ENCODE data around the gene ZBTB46.

ZBTB46 gene

DNA sequence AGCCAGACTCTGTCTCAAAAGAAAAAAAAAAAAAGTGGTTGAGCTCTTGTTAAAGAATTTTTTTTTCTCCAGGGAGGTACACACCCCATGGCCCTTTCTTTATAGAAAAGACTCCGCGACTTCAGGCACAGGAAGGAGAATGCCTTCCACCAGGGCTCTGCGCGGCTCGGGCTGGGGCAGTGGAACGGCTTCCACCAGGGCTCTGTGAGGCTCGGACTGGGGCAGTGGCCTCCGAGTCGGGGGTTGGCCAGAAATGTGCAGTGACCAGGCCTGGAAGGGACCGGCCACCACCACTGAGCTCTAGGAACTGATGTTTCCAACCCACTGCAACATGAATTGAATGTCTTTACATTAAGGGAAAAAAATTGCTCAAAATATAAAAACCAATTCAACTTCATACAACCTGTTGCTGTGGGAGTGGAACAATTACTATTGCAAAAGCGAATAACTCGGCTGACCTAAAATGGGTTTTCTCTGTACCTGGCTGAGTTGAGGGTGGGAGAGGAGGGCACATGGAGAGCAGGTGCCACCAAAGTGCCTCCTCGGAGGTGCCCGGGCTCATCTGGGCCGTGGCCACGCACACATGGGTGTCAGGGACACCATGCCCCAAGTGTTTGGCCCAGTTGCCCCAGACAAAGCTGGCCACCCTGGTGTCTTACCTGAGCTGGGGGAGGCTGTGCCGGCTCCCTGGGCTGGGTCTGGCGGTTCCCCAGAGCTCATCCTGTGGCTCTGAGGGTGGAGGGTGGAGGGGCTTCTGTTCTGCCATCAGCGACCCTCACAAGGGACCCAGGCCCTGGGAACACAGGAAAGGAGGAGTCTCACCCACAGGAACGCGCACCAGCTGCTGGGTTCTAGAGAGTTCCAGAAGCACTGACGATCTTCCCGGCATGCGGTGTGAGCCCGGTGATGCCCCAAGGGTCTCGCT is 62.2 kb downstream of the ZBTB46 start:
- no peaks in the 10 kb centered on the region for H3K36me3 ChIP-seq (replicated peaks; ENCODE audit: low read depth, low read length)
- no peak overlapping the region for H3K27ac ChIP-seq (ENCODE audit: low read length)
- no peak overlapping the region for H2AFZ ChIP-seq (ENCODE audit: low read depth, low read length)
- no peak for TF ChIP-seq EZH2phosphoT487 (IDR thresholded peaks at IDR 0.05; ENCODE audit: low read depth)
- TF ChIP-seq, protein P1, sequence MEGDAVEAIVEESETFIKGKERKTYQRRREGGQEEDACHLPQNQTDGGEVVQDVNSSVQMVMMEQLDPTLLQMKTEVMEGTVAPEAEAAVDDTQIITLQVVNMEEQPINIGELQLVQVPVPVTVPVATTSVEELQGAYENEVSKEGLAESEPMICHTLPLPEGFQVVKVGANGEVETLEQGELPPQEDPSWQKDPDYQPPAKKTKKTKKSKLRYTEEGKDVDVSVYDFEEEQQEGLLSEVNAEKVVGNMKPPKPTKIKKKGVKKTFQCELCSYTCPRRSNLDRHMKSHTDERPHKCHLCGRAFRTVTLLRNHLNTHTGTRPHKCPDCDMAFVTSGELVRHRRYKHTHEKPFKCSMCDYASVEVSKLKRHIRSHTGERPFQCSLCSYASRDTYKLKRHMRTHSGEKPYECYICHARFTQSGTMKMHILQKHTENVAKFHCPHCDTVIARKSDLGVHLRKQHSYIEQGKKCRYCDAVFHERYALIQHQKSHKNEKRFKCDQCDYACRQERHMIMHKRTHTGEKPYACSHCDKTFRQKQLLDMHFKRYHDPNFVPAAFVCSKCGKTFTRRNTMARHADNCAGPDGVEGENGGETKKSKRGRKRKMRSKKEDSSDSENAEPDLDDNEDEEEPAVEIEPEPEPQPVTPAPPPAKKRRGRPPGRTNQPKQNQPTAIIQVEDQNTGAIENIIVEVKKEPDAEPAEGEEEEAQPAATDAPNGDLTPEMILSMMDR (IDR thresholded peaks at IDR 0.05; ENCODE audit: low read depth, low read length): no peak
- no peak overlapping the region for H3K4me2 ChIP-seq (ENCODE audit: low read length)
- no peaks in the 10 kb centered on the region for H3K27me3 ChIP-seq (ENCODE audit: low read depth, low read length)
- H3K9ac ChIP-seq (ENCODE audit: low read length): no peak overlapping the region
- no peaks in the 10 kb centered on the region for H3K79me2 ChIP-seq (ENCODE audit: low read length)
- no peaks in the 10 kb centered on the region for H4K20me1 ChIP-seq (ENCODE audit: insufficient read depth, low read length)
- H3K4me3 ChIP-seq (ENCODE audit: low read length): no peak overlapping the region
- peaks cover 6% of the 10 kb centered on the region; the same call in 1 of the 2 replicates for H3K4me1 ChIP-seq (ENCODE audit: low read length)
- H3K9me3 ChIP-seq (ENCODE audit: insufficient read depth, low read length): no peaks in the 10 kb centered on the region

DNA sequence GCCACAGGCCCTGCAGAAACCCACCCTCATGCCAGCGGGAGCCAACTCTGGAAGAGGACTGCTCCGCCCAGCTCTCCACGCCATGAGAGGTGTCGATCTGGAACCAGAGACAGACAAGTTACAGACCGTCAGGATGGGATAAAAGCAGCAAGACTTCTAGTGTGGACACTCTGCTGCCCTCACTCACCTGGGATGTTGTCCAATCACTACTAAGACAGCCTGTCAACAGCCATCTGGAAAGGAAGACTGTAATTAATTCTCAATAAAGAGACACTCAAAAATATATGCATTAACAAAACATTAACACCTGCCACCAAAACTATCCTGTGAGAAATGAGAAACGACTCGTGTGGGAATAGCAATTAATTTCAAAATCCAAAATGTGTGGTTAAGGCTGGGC is 63.2 kb downstream of the ZBTB46 start:
- Histone ChIP-seq H4K20me1 (ENCODE audit: insufficient read depth, low read length) (no peaks in the 10 kb centered on the region), H3K27me3 (ENCODE audit: low read depth, low read length) (no peaks in the 10 kb centered on the region), H3K9ac (ENCODE audit: low read length) (no peak overlapping the region), H3K4me2 (ENCODE audit: low read length) (no peak overlapping the region), H2AFZ (ENCODE audit: low read depth, low read length) (no peak overlapping the region), H3K9me3 (ENCODE audit: insufficient read depth, low read length) (no peaks in the 10 kb centered on the region), H3K4me1 (ENCODE audit: low read length) (no peaks in the 10 kb centered on the region), H3K4me3 (ENCODE audit: low read length) (no peak overlapping the region), H3K79me2 (ENCODE audit: low read length) (no peaks in the 10 kb centered on the region), H3K36me3 (replicated peaks; ENCODE audit: low read depth, low read length) (no peaks in the 10 kb centered on the region), H3K27ac (ENCODE audit: low read length) (no peak overlapping the region)
- no peak for TF ChIP-seq EZH2phosphoT487 (IDR thresholded peaks at IDR 0.05; ENCODE audit: low read depth)
- TF ChIP-seq, protein P1 (IDR thresholded peaks at IDR 0.05; ENCODE audit: low read depth, low read length): no peak

DNA sequence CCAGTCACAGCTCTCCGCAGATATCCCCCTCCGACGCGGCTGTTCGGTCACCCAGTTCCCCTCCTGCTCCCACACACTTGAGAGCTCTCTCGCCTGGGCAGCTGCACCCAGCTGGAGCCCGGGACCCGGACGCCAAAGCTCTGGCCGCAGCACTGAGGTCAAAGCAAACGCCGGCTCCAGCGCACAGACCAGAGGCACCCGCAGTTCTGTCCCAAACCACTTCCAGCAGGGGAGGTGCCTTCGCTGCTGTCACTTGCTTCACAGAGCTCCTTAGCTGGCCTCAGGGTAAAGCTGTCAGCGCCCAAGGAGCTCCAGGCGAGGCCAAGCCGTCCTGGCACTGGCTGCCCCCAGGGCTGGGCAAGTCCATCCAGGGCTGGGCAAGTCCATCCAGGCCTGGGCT is 63.6 kb downstream of the ZBTB46 start:
- Histone ChIP-seq H3K4me1 (ENCODE audit: low read length) (no peaks in the 10 kb centered on the region), H4K20me1 (ENCODE audit: insufficient read depth, low read length) (no peaks in the 10 kb centered on the region), H3K9me3 (ENCODE audit: insufficient read depth, low read length) (no peaks in the 10 kb centered on the region), H3K4me3 (ENCODE audit: low read length) (no peak overlapping the region), H3K27ac (ENCODE audit: low read length) (no peak overlapping the region), H3K4me2 (ENCODE audit: low read length) (no peak overlapping the region), H3K79me2 (ENCODE audit: low read length) (no peaks in the 10 kb centered on the region), H3K27me3 (ENCODE audit: low read depth, low read length) (no peaks in the 10 kb centered on the region), H2AFZ (ENCODE audit: low read depth, low read length) (no peak overlapping the region), H3K36me3 (replicated peaks; ENCODE audit: low read depth, low read length) (no peaks in the 10 kb centered on the region), H3K9ac (ENCODE audit: low read length) (no peak overlapping the region)
- no peak for TF ChIP-seq EZH2phosphoT487 (IDR thresholded peaks at IDR 0.05; ENCODE audit: low read depth)
- TF ChIP-seq, protein P1 (IDR thresholded peaks at IDR 0.05; ENCODE audit: low read depth, low read length): no peak

DNA sequence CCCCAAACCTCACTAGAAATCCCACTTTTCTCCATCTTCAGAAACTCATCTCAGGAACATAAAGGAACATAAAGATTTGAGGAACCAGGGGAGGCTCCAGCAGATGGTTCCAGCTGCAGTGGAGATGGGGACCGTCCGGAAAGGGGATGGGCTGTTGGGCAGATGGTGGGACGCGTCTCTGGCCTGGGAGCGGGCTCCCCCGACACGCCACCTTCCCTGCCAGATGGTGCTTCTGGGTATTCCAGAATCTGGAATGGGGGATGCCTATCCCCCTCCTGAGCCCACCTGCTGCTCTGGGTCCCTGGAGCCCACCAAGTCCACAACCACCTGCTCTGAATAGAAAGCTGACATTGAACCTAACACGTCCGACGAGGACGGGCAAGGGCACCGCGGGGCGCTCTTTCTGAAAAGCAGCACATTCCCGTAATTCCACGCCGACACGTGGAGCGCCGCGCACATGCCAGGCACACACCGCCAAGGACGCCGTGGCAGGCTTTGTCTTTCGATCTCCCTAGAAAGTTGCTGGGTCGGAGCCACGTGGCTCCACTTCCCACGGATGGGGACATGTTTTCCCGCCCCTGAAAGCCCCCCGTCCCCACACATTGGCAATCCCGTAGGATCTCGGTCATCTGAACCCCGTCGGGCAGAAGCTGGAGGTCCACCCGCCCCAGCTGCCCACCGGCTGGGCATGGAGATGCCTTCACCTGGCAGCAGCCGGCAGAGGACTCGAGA is 64.2 kb downstream of the ZBTB46 start:
- Histone ChIP-seq H3K4me3 (ENCODE audit: low read length) (no peak overlapping the region), H2AFZ (ENCODE audit: low read depth, low read length) (no peak overlapping the region), H3K9ac (ENCODE audit: low read length) (no peak overlapping the region), H3K36me3 (replicated peaks; ENCODE audit: low read depth, low read length) (no peaks in the 10 kb centered on the region), H3K4me1 (ENCODE audit: low read length) (no peaks in the 10 kb centered on the region), H3K79me2 (ENCODE audit: low read length) (no peaks in the 10 kb centered on the region), H3K9me3 (ENCODE audit: insufficient read depth, low read length) (no peaks in the 10 kb centered on the region), H4K20me1 (ENCODE audit: insufficient read depth, low read length) (no peaks in the 10 kb centered on the region), H3K27ac (ENCODE audit: low read length) (no peak overlapping the region), H3K4me2 (ENCODE audit: low read length) (no peak overlapping the region), H3K27me3 (ENCODE audit: low read depth, low read length) (0 out of 2 replicates have a peak, but pooled peaks cover 2% of the 10 kb centered on the region)
- TF ChIP-seq, protein P1 (IDR thresholded peaks at IDR 0.05; ENCODE audit: low read depth, low read length): no peak
- no peak for TF ChIP-seq EZH2phosphoT487 (IDR thresholded peaks at IDR 0.05; ENCODE audit: low read depth)
